ENCODE results near the gene FSTL5.
"Not testable (repeated sequence)": the region's sequence is repeated elsewhere in the genome, so short reads cannot be mapped to it uniquely, and the experiment has no call there.

The FSTL5 gene

DNA sequence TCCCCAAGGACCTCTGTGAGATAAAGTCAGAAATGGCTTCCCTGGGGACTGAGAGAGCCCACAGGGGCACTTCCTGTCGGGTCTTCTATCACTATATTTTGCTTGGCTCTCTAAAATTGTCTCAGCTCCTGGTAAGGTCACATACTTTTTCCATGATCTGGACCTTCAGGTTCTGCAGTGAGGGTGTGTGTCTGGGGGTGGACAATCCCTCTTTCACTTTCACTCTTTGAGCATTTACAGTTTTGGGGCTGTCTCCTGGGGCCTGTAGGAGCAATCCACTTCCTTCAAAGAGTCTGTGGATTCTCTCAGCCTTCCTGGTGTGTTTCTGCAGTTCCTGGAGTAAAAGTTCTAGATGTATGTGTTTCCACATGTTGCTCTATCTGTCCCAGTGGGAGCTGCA lies 335.7 kb downstream of the FSTL5 start:
- DNase-seq = no peak

DNA sequence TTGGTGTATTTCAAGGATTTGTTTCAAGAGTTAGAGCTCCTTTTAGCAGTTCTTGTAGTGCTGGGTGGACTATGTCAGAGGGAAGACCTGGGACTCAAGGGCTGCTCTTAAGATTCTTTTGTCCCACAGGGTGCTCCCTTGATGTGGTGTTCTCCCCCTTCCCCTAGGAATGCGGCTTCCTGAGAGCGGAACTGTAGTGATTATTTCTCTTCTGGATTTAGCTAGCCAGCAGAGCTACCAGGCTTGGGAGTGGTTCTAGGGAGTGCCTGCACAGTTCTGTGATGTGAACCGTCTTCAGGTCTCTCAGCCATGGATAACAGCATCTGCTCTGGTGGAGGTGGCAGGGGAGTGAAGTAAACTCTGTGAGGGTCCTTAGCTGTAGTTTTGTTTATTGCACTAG lies 336.8 kb downstream of the FSTL5 start:
- no peak for DNase-seq

DNA sequence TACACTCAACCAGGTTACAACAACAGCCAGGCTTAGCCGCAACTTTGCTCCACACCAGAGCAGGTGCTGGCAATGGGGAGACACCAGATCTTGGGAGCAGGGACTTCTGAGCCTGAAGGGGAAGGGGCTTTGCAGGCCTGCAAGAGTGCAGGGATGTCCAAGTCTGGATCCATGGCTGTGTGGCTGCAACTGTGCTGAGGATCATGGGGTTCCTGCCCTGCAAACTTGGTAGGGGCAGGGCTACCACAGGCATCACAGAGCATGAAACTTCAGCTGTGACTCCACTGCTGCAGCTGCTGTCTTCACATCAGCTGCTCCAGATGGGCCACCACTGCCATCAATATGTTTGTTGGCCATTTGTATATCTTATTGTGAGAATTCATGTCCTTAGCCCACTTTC lies 340.4 kb downstream of the FSTL5 start:
- no peak for DNase-seq

- DNase-seq = no peak
These were observed 341.6 kb downstream of the FSTL5 start for GRCh38 chr4:161822174-161822573.

- no peak for DNase-seq
These were observed 345.9 kb downstream of the FSTL5 start for GRCh38 chr4:161817914-161818313.

GRCh38 chr4:161816958-161817357 lies 346.8 kb downstream of the FSTL5 start:
- no peak for DNase-seq

GRCh38 chr4:161815841-161816240 lies 348.0 kb downstream of the FSTL5 start:
- no peak for DNase-seq

- no peak for DNase-seq
These were observed 349.9 kb downstream of the FSTL5 start for GRCh38 chr4:161813889-161814288.

- no peak for DNase-seq
These were observed 350.4 kb downstream of the FSTL5 start for GRCh38 chr4:161813389-161813788.

DNA sequence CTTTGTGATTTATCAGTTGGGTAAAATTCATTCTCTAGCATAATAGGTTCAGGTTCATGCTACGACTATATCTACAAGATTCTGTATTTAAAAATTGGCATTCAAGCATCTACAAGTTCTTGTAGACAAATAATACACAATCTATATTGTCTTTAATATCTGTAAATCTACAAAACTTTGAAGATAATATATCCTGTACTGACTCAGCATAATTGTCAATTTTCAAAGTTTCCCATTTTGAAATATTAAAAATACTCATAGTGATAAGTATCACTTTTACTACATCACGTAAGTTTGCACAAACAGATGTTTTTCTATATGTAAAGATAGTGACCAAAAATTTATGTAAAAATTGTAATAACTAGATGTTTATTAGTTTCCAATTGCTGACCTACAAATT lies 360.6 kb downstream of the FSTL5 start:
- no peak for DNase-seq

- no peak for DNase-seq
These were observed 364.1 kb downstream of the FSTL5 start for GRCh38 chr4:161799710-161800109.

DNA sequence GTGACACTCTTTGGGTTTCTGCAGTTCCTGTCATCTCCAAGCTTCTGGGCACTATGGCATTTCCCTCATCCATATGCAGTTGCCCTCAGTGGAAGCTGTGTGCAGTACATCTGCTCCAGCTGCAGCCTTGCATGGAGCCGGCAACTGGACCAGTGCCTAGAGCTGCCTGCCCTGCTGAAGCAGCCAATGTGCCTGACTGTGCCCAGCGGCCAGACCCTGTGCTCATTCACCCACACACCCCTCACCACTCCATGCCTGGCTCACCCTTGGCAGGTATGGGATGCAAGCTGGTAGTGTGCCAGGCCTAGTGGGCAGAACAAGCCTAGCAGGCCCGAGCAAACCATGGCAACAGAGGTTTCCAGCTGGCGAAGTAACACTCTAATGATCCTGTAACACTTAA lies 370.8 kb downstream of the FSTL5 start:
- DNase-seq = no peak

DNA sequence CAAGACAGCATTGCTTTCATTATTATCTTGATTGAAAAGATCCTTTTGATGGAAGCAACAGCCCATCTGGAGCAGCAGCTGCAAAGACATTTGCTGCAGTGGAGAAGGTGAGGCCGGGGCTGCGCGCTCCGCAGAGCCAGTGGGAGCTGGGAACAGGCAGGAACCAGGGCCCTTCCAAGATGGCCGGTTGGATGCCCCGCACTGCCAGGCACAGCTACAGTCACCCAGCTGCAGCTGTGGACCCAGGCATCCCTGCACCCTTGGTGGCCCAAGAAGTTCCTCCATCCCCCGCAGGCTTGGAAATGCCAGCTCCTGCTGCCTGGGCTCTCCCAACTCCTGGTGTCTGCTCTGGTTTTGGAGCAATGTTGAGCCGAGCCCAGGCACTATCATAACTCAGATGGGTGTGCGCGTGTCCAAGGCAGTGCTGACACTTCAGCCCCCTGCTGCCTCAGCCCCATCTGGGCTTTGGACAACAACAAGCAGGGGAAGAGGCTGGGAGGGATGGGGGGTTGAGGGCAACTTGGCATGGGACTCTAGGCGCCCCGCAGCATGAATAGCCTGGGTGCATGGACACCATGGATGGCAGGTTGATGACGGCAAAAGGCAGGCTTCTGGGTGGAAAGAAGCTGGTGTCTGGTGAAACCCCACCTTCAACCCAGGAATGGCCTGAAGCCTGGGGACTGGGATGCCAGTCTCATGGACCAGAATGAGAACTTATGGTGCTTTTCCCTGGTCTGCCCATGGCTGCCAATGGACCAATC lies 371.8 kb downstream of the FSTL5 start:
- no peak for DNase-seq

DNA sequence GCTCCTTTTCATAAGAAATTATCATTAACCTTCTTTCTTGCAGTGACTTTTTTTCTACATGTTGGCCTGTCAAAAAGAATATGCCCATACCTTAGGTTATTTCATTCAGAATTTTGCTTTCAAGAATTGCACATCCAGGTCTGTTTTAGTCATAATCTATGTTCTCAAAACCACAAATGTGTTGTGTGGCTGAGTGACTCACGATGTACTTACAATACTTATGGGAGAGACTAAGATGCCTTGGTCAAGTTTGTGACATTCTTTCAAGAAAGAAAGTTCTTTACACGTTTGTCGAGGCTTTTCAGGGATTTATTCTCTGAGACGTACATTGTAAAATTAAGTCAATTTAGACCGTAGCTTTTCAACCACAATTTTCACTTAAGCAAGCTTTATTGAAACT lies 396.7 kb downstream of the FSTL5 start:
- DNase-seq = no peak

- no peak for DNase-seq
These were observed 401.0 kb downstream of the FSTL5 start for GRCh38 chr4:161762796-161763195.

DNA sequence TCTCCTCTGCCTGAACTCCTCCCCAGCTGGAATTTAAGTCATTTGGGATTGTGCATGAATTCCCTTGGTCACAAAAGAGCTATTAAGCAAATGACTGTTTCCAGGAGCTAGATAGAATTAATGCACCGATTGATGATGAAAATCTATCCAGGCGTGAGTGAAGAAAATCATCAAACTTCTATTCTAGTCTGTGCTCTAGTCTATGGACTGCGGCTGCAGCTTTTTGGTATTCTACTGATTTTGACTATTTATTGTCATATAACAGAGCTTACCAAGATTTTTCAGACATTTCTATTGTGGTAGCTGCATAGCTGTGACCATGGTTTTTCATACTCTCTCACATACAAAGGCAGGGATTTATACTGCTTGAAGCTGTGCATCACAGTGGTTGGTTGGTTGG lies 403.8 kb downstream of the FSTL5 start:
- no peak for DNase-seq

- not testable (repeated sequence) for DNase-seq
These were observed 405.4 kb downstream of the FSTL5 start for GRCh38 chr4:161758412-161758811.

DNA sequence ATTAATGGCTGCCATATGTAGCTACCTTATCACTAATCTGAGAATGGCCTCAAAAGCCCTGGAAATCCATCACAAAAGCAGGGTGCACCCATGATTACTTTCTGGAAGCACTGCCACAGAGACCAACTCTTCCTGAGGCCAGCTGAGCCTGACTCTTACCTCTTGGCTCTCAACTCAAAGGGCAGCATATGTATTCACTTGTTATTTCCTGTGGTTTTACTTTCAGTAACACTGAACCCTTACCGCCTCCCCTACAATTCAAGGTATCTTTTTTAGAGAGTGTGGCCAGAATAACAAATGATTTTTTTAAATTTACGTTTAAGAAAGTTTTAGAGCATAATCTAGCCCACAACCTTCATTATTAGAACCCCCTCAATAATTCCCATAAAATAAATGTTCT lies 434.9 kb downstream of the FSTL5 start:
- no peak for DNase-seq

- no peak for DNase-seq
These were observed 441.9 kb downstream of the FSTL5 start for GRCh38 chr4:161721947-161722346.

DNA sequence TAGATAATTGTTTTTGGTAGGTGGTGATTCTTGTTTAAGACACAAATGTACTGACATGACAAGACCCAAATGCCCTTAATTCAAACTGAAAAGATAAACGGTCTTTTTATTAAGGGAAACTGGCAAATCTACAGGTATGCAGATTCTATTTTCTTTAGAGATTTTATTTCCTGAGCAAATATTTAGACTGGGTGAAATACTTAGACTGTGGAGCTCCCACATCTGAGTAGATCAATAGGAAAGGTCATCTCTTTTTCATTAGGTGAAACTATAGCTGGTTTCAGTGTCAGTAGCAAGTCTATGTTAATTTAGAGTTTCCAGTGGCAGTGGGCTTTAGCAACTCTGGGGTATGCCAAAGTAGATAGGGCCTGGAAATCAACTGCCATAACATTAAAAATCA lies 446.7 kb downstream of the FSTL5 start:
- DNase-seq = no peak

- DNase-seq = no peak
These were observed 448.9 kb downstream of the FSTL5 start for GRCh38 chr4:161714931-161715330.

DNA sequence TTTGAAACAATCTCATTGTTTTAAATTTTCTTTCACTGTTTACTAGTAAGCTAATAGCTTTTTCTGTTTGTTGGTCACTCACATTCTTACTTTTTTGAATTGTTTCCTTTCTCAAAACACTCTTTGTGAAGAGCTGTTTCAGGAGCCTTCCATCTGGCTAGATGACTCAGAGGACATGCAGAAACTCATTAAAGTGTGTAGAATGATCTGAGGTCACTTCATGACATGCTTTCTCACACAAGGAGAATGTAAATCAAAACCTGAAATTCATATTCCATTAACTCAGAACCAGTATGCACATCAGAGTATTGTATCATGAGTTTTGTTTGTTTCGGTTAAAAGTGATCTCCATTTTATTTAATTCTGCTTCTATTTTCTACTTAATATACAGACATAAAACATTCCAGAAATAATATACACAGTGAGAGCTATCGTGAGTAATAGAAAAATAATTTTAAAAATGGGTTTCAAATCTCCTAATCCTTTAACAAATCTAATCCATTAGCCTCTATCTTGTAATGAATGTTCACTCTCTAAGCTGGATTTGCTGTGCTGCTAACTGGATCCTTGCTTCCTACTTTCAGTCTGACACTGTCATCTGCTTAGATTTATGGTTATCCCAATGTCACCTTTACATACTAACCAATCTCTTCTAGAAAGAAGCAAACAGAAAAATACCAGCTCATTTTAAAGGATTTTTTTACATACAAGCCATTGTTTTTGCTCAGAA lies 449.6 kb downstream of the FSTL5 start:
- DNase-seq = no peak

GRCh38 chr4:161704653-161705052 lies 459.1 kb downstream of the FSTL5 start:
- no peak for DNase-seq

DNA sequence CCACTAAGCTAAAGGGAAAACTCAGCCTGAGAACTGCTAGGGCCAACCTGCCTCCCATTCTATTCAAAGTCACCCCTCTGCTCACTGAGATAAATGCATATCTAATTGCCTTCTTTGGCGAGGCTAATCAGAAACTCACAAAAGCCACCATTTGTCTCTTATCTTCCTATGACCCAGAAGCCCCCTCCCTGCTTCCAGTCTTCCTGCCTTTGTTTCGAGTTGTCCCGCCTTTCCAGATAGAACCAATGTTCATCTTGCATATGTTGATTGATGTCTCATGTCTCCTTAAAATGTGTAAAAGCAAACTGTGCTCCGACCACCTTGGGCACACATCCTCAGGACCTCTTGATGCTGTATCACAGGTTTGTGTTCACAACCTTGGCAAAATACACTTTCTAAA lies 459.8 kb downstream of the FSTL5 start:
- no peak for DNase-seq

DNA sequence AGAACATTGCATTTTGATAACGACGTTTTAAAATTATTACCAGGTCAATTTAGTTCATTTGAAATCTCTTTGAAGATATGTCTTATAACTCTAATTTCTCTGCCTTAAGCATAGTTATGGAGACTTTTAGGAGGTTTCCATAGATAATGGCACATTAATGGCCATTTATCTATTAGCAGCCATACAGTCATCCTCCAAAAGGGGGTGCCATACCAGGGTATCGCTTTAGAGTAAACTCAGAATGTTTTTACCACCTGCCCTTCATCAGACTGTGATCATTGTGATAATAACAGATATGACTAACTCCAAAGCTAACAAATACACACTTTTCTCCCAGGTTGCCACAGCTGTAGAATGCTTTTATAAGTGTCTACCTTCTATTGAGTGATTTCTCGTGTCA lies 461.5 kb downstream of the FSTL5 start:
- DNase-seq = no peak
